Endothelial cell of umbilical vein (primary cell): ENCODE results near the gene HOXB6. TPM values are rescaled to one million over a fixed set of nuclear protein-coding genes. Genes with fewer than 3 reads are reported as not detected.

Source experiments
- BruUV-seq: library from RNA; stranded (reverse); fragments of 400-500 nt; replicated peaks from 2 replicates; lab custom pipeline; 2021; lab: Mats Ljungman, UMichigan
- CTCF ChIA-PET: fragments of 300-600, 350-600 bp; sonication (Branson Sonifier 250); formaldehyde crosslinking; loops from one replicate; lab custom pipeline; 2021; ENCODE audit warnings: antibody characterized with exemption, inconsistent platforms; lab: Charles Lee
- POLR2A ChIA-PET: fragments of 300-600, 350-600 bp; sonication (Branson Sonifier 250); formaldehyde crosslinking; loops from one replicate; lab custom pipeline; 2021; ENCODE audit warnings: antibody characterized with exemption, inconsistent platforms; lab: Charles Lee
- DNase-seq: peaks from one replicate; pipeline ENCODE4 v3.0.0-alpha.2; 2011; ENCODE audit warnings: low read depth, low spot score
- FAIRE-seq: peaks from 2 replicates; lab custom pipeline; 2011; peaks lifted over from hg19 to GRCh38; lab: Jason Lieb, UNC
- H2AFZ ChIP-seq: 2 replicates; pipeline ENCODE4 v1.6.0; 2012; ENCODE audit warnings: low read depth, low read length, control low read depth, inconsistent platforms
- H3K27ac ChIP-seq: 2 replicates; pipeline ENCODE4 v1.5.1; 2011; ENCODE audit warnings: low read depth, mild to moderate bottlenecking, control low read depth, low read length, moderate library complexity; ENCODE audit not compliant: insufficient read depth
- H3K27me3 ChIP-seq, 2 experiments: 2 replicates each; pipeline versions ENCODE4 v1.6.0 to v1.6.1; 2011; ENCODE audit warnings: low read length in 2 of 2, mixed read lengths in 1 of 2; ENCODE audit not compliant: control insufficient read depth in 2 of 2, insufficient read depth in 2 of 2
- H3K36me3 ChIP-seq, 2 experiments: 2 replicates in 1 of 2; 3 replicates in 1 of 2; pipeline ENCODE4 v1.5.1; 2011; ENCODE audit warnings: low read length in 2 of 2, mild to moderate bottlenecking in 1 of 2, moderate library complexity in 1 of 2; ENCODE audit not compliant: control insufficient read depth in 2 of 2, insufficient read depth in 2 of 2; ENCODE audit errors: extremely low read depth in 1 of 2
- H3K4me1 ChIP-seq: 3 replicates; pipeline ENCODE4 v1.5.1; 2011; ENCODE audit warnings: mild to moderate bottlenecking, low read length; ENCODE audit not compliant: control insufficient read depth, insufficient read depth; ENCODE audit errors: extremely low read depth
- H3K4me2 ChIP-seq: 2 replicates; pipeline ENCODE4 v1.6.1; 2011; ENCODE audit warnings: low read length, control low read depth, mixed read lengths; ENCODE audit not compliant: insufficient read depth
- H3K4me3 ChIP-seq, 3 experiments: fragments of 200-600 bp in 1 of 3; sonication (generic), shearing (Covaris generic) in 1 of 3; replicated peaks in 1 of 3; 2 replicates each; pipeline ENCODE4 v1.5.1; 2011 to 2016; ENCODE audit warnings: control low read depth in 3 of 3, low read length in 3 of 3, mild to moderate bottlenecking in 2 of 3, inconsistent platforms in 1 of 3, low read depth in 1 of 3, moderate library complexity in 1 of 3; ENCODE audit not compliant: insufficient read depth in 1 of 3
- H3K79me2 ChIP-seq: 2 replicates; pipeline ENCODE4 v1.6.0; 2012; ENCODE audit warnings: low read length, inconsistent platforms; ENCODE audit not compliant: control insufficient read depth, insufficient read depth
- H3K9ac ChIP-seq: replicated peaks from 2 replicates; pipeline ENCODE3; 2011; ENCODE audit warnings: low read length, control low read depth; ENCODE audit not compliant: insufficient read depth; ENCODE audit errors: extremely low read depth
- H3K9me1 ChIP-seq: replicated peaks from 3 replicates; pipeline ENCODE4 v1.6.0; 2011; ENCODE audit warnings: mild to moderate bottlenecking, low read length; ENCODE audit not compliant: control insufficient read depth, insufficient read depth; ENCODE audit errors: extremely low read depth
- H3K9me3 ChIP-seq: replicated peaks from 2 replicates; pipeline ENCODE4 v1.5.1; 2012; ENCODE audit warnings: low read length, inconsistent platforms; ENCODE audit not compliant: control insufficient read depth, insufficient read depth
- H4K20me1 ChIP-seq: replicated peaks from 2 replicates; pipeline ENCODE3; 2011; ENCODE audit warnings: mild to moderate bottlenecking, low read length; ENCODE audit not compliant: control insufficient read depth, insufficient read depth; ENCODE audit errors: extremely low read depth
- CTCF ChIP-seq, 2 donors: IDR thresholded peaks; 1 replicate in 1 of 2; 2 replicates in 1 of 2; pipeline ENCODE4 v1.5.1; 2011; ENCODE audit warnings: low read length in 2 of 2, mild to moderate bottlenecking in 2 of 2, moderate library complexity in 2 of 2, control low read depth in 1 of 2, inconsistent platforms in 1 of 2, low read depth in 1 of 2; ENCODE audit not compliant: insufficient read depth in 1 of 2; ENCODE audit errors: extremely low read depth in 1 of 2
- MYC ChIP-seq: IDR thresholded peaks from one replicate; pipeline ENCODE4 v1.6.1; 2011; ENCODE audit warnings: mild to moderate bottlenecking, low read depth, low read length
- POLR2AphosphoS5 ChIP-seq: IDR thresholded peaks from 2 replicates; pipeline ENCODE4 v1.6.1; 2012; ENCODE audit warnings: low read depth, mild to moderate bottlenecking, control low read depth, low read length, moderate library complexity; ENCODE audit not compliant: insufficient read depth
- dilution Hi-C: fragments of 300-500 bp; cut with MboI; formaldehyde crosslinking; loops from one replicate; pipeline ENCODE4 v1.15.0; 2019; ENCODE audit warnings: low sequenced_read_pairs; ENCODE audit not compliant: extremely low pct_ligation_motif_present
- intact Hi-C: fragments of 100-400 bp; cut with micrococcal nuclease; formaldehyde crosslinking; loops from one replicate; pipeline ENCODE4 v1.10.0; 2022
- polyA plus RNA-seq, 4 experiments: library from polyadenylated mRNA; depleted of rRNA in 3 of 4; stranded (reverse) in 3 of 4; unstranded in 1 of 4; fragments of >200 nt; gene quantifications; 2 replicates each; pipeline versions ENCODE4 v1.2.1 to v1.2.3, GENCODE V29; 2011 to 2012; ENCODE audit warnings: missing spikeins in 1 of 4
- total RNA-seq: library from RNA; stranded (reverse); gene quantifications from 2 replicates; pipeline ENCODE4 v1.2.3, GENCODE V29; 2021

HOXB6 gene
- total and polyA plus RNA-seq, 2 donors (not counting 3 experiments of a cell fraction or from before 2014, with no cell fraction given): 8.8 to 24.0 TPM

- intact Hi-C loops (loop anchor here (1.0 kb wide), 2 partner anchors 98 to 379 kb away; no protein-coding TSS in a partner anchor), dilution Hi-C loops (no loop called here)
- H3K4me2 ChIP-seq: peak overlapping the region; percentile 13
- H3K9ac ChIP-seq: no peak overlapping the region
- DNase-seq: peak; percentile 86
- TF ChIP-seq POLR2AphosphoS5 (peak; percentile 35), MYC (no peak), CTCF (IDR thresholded peaks at IDR 0.05; ENCODE audit: extremely low read depth in 1 of 2, insufficient read depth in 1 of 2, low read depth in 1 of 2, low read length in 2 of 2) (peak; percentile 95 to 97)
- no peak overlapping the region for H3K4me3 ChIP-seq
- peak; percentile 83 for FAIRE-seq
- H3K36me3 ChIP-seq: peaks cover 3 to 11% of the 10 kb centered on the region in 2 experiments
- no peaks in the 10 kb centered on the region for H3K27me3 ChIP-seq
- ChIA-PET POLR2A (no interaction called here), CTCF (interaction anchor here (0.8 to 4.2 kb wide), 19 partner anchors 19 to 385 kb away, joined by 3 to 31 read pairs (median 4); no protein-coding TSS in a partner anchor)
- no peaks in the 10 kb centered on the region for H3K9me3 ChIP-seq
- peaks cover 43% of the 10 kb centered on the region for H3K79me2 ChIP-seq
- H2AFZ ChIP-seq: no peak overlapping the region
- H3K27ac ChIP-seq: peak overlapping the region; percentile 0
- BruUV-seq: no TSS peak
- H3K9me1 ChIP-seq: no peaks in the 10 kb centered on the region
- H3K4me1 ChIP-seq: peaks cover 25% of the 10 kb centered on the region
- no peaks in the 10 kb centered on the region for H4K20me1 ChIP-seq
Measured at GRCh38 chr17:48593840-48594537, 10.8 kb downstream of the HOXB6 start.
